Hematopoietic multipotent progenitor cell (in vitro differentiated cells): ENCODE data around the gene TXNRD2. TPM values are rescaled to one million over a fixed set of nuclear protein-coding genes. Genes with fewer than 3 reads are reported as not detected.
"Not testable (repeated sequence)": the region's sequence is repeated elsewhere in the genome, so short reads cannot be mapped to it uniquely, and the experiment has no call there.

Source experiments
- DNase-seq, 3 donors: peaks; one replicate each; pipeline ENCODE4 v3.0.0-alpha.2; 2011 to 2015; ENCODE audit warnings: low read depth in 2 of 3, low spot score in 2 of 3
- total RNA-seq: library from RNA; depleted of rRNA; stranded (reverse); fragments of >200 nt; gene quantifications from one replicate; pipeline ENCODE4 v1.2.3, GENCODE V29; 2012

The TXNRD2 gene
- total RNA-seq, 1 donor = 31.5 TPM

GRCh38 chr22:19929586-19930550, 11.8 kb downstream of the TXNRD2 start:
- DNase-seq = no peak

- DNase-seq = no peak
Observed at GRCh38 chr22:19928207-19928606, 13.4 kb downstream of the TXNRD2 start.

GRCh38 chr22:19927696-19928095, 13.9 kb downstream of the TXNRD2 start:
- DNase-seq = no peak

- not testable (repeated sequence) for DNase-seq
Observed at GRCh38 chr22:19926028-19926427, 15.6 kb downstream of the TXNRD2 start.

DNA sequence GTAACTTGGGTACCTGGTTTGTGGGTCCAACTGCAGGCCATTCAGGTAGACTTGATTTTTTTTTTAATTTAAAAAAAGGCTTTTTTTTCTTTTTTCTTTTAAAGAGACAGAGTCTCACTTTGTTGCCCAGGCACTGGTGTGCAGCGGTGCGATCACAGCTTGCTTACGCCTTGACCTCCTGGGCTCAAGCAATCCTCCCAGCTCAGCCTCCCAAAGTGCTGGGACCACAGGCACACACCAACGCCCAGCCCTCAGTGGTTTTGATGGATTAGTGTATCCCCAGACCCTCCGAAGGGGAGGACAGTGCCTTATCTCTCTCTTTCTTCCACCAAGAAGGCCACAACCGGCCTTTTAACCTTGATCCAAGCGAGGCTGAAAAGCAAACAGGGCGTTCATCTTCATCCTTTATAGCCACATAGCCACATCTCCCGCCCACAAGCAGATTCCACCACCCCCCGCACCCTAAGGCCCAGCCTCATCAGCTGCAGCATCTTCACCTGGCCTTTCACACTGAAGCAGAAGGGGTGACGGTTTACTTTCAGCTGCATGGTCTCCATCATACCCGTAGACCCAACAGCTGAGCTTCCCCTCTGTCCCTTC, 17.6 kb downstream of the TXNRD2 start:
- no peak for DNase-seq

DNA sequence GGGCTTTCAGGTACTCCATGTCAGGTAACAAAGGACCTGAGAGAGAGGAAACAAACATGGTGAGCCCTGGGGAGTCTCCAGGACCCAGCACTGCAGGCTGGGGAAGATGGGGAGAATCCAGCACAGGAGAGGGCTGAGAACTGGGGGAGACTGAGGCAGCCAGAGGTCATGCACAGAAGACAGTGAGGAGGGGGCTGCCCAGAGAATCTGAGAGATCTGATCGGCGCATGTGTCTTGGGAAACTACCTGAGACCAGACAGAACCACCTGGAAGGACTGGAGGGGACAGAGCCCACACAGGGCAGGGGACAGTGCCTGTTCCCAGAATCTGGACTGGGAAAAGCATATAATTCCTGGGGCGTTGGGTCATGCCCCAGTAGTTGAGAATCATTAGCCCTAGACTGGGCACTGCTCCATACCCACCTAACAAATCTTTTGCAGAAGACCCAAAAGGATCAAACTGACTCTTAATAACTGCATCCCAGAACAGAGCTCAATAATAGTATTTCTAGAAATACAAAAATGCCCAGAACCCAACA, 20.0 kb downstream of the TXNRD2 start:
- no peak for DNase-seq

- DNase-seq = no peak
Observed at GRCh38 chr22:19919701-19920363, 21.8 kb downstream of the TXNRD2 start.

DNA sequence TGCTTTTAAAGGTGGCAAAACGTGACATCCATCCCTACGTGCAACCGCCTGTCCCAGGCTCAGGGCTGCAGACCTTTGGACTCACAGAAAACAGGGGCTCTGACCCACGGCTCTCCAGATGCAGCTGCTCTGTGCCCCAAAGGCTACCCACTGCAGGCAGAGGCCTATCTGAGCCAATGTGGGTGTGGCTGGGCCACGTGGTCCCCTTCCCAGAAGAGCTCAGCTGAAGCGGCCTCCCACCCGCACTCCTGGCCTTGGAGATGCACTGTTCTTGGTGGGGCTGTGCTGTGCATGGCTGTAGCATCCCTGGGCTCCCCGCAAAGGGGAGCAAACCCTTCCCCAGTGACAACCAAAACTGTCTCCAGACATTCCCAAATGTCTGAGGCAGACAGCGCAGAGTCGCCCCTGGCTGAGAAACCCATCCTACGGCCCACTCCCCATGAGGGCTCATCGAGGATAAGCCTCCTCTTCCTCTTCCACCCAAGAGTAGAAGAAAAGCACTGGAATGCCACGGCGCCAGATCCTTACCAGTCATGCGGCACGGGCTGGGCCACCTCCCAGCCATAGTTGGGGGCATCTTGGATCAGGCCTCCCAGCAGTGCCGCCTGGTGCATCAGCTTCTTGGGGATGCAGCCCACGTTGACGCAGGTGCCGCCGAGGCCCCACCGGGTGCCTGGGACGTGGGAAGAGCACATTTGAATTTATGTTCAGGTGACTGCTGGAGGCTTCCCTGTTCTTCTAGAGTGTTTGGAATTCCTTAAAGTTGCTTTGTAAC, 23.1 kb downstream of the TXNRD2 start:
- no peak for DNase-seq

GRCh38 chr22:19917389-19918138, 24.1 kb downstream of the TXNRD2 start:
- DNase-seq = no peak

GRCh38 chr22:19916941-19917340, 24.7 kb downstream of the TXNRD2 start:
- no peak for DNase-seq

DNA sequence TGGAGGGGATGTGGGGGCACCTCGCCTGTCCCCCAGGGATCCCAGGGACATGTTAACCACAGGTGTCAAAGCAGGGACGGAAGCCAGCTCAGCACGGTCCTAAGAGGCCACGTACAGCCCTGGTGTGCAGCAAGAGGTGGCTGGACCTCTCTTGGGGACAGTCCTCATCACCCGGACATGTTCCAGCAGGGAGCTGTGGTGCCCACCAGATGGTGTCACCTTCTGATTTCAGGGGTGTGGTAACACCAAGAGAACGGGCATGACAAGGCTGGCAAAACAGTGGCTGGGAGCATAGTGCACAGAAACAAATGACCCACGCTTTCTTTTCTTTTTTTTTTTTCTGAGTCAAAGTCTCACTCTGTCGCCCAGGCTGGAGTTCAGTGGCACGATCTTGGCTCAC, 25.6 kb downstream of the TXNRD2 start:
- DNase-seq = no peak

DNA sequence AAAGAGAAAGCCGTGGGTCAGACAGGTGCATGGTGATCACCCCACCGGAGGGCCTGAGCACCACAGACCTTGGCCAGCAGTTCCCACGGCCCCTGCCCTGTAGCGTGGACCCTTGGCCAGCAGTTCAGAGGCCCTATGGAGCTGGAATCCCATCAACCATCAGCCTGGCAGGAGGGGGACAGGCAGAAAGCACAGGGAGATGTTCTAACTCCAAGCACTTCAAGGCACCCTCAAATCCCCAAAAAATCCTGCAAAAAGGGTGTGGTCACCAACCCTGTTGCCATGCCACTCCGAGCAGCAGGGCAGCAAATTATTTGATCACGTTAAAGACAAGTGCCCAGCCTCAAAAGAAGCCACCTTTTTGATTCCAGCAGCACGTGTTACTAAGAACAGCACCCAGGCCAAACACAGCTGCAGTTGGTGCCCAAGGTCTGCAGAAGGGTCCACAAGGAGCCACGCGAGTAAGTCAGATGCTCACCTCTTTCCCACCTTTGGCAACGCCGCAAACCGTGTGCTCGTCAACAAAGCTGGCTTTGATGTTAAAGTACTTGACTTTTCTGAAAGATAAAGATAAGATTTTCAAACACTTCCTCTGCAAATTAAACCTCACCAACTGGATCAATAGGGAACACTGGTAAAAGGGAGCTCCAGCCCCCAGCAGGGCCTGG, 26.2 kb downstream of the TXNRD2 start:
- no peak for DNase-seq

DNA sequence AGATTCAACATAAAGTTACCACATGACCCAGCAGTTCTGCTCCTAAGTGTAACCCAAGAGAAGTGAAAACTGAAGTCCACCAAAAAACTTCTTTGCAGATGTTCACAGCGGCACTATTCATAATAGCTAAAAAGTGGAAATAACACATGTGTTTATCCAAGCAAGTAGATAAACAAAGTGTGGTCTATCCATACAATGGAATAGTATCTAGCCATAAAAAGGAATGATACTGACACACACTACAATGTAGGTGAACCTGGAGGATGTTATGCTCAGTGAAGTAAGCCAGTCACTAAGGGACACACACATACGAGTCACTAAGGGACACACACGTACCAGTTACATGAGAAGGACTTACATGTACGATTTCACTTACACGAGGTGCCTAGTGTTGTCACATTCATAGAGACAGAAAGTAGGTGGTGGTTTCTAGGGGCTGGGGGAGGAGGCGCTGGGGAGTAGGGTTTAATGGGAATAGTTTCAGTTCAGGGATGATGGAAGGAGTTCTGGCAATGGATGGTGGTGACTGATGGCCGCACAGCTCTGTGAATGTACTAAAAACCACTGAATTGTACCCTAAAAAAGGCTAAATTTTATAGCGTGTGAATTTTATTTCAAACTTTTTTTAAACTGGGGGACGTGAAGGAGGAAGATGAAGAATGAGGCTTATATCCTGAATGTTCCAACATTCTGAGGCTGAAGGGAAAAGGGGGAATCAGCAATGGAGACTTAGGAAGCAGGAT, 27.2 kb downstream of the TXNRD2 start:
- DNase-seq = no peak

DNA sequence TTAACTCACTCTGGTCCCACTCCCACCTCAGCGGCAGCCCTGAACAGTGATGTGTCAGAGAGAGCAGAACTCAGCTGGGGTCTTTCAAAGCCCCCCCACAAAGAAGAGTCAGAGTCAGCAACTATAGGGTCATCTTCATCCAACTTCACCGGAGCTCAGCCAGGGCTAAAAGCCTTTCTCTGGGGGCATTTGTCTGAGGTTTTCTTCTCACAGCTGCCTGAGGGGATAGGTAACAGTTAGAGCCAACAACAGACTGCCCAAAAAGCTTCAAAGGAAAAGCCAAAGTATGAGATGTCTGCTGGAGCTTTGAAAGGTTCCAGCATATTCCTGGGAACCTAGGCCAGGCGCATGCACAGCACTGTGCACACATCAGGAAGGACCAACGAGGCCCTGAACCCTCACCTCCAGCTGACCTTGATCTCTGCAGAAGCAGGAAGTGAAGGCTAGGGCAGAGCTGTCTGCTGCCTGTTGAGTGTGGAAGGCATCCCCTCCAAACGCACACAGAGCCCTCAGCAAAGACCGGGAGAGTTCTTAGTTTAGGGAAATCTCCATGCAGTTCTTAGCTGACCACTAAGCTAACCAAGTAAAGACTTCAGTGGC, 28.2 kb downstream of the TXNRD2 start:
- DNase-seq = no peak

GRCh38 chr22:19912271-19912999, 29.2 kb downstream of the TXNRD2 start:
- DNase-seq = no peak

- no peak for DNase-seq
Observed at GRCh38 chr22:19911540-19912270, 29.9 kb downstream of the TXNRD2 start.
